AG04450 (cell line): ENCODE data around the gene PEX11G. TPM values are rescaled to one million over a fixed set of nuclear protein-coding genes. Genes with fewer than 3 reads are reported as not detected.

ENCODE experiments used
- CTCF ChIA-PET: fragments of 300-600, 350-600 bp; formaldehyde crosslinking; extraction: SDS; loops from one replicate; lab custom pipeline; 2022; ENCODE audit warnings: antibody characterized with exemption, inconsistent platforms; lab: Charles Lee
- POLR2A ChIA-PET: fragments of 350-600 bp; formaldehyde crosslinking; extraction: SDS; loops from one replicate; lab custom pipeline; 2021; ENCODE audit warnings: antibody characterized with exemption, inconsistent platforms; lab: Yijun Ruan, JAX
- DNase-seq: peaks from one replicate; pipeline ENCODE4 v3.0.0-alpha.2; 2011; ENCODE audit warnings: low read depth, low spot score
- H3K27ac ChIP-seq: one replicate; pipeline ENCODE4 v1.5.1; 2012; ENCODE audit warnings: low read depth, low read length, control low read depth
- H3K27me3 ChIP-seq: one replicate; pipeline ENCODE4 v1.6.0; 2012; ENCODE audit warnings: low read length; ENCODE audit not compliant: control insufficient read depth, insufficient read depth
- H3K4me3 ChIP-seq: 2 replicates; pipeline ENCODE4 v1.5.1; 2011; ENCODE audit warnings: mild to moderate bottlenecking, low read depth, low read length, control low read depth
- H3K9me3 ChIP-seq: 2 replicates; pipeline ENCODE4 v1.5.1; 2012; ENCODE audit warnings: low read length; ENCODE audit not compliant: control insufficient read depth, insufficient read depth
- CTCF ChIP-seq: IDR thresholded peaks from 2 replicates; pipeline ENCODE4 v1.5.1; 2011; ENCODE audit warnings: low read depth, low read length, control low read depth, inconsistent platforms
- polyA plus RNA-seq: library from polyadenylated mRNA; depleted of rRNA; stranded (reverse); fragments of >200 nt; gene quantifications from 2 replicates; pipeline ENCODE4 v1.2.3, GENCODE V29; 2011

The PEX11G gene
- polyA plus RNA-seq, 1 experiment: 0.60 TPM

- no peak for TF ChIP-seq CTCF
- ChIA-PET POLR2A (interaction anchor here (0.5 to 2.5 kb wide), 5 partner anchors 10 to 118 kb away, joined by 3 to 6 read pairs (median 3); no protein-coding TSS in a partner anchor), CTCF (no interaction called here)
- H3K27me3 ChIP-seq: no peaks in the 10 kb centered on the region
- no peak overlapping the region for H3K27ac ChIP-seq
- no peaks in the 10 kb centered on the region; the same call in 1 of the 2 replicates for H3K9me3 ChIP-seq
- no peak for DNase-seq
- H3K4me3 ChIP-seq: peak overlapping the region; percentile 75
Measured at GRCh38 chr19:7516333-7516732, 27.5 kb upstream of the PEX11G start.

- no peaks in the 10 kb centered on the region; the same call in 1 of the 2 replicates for H3K9me3 ChIP-seq
- H3K4me3 ChIP-seq: peak within 1 kb of the TSS; percentile 75
- ChIA-PET CTCF (no interaction called here), POLR2A (interaction anchor here (0.5 to 2.5 kb wide), 6 partner anchors 10 to 161 kb away, joined by 3 to 6 read pairs (median 4); no protein-coding TSS in a partner anchor)
- no peak for DNase-seq
- peak within 1 kb of the TSS; percentile 57 for H3K27ac ChIP-seq
- TF ChIP-seq CTCF: no peak
- no peaks in the 10 kb centered on the region for H3K27me3 ChIP-seq
Measured at GRCh38 chr19:7515645-7516151, 26.9 kb upstream of the PEX11G start, which contains the start of gene ZNF358. Gene ZNF358 (plus strand): TSS chr19:7516103. CDS start chr19:7519243, 3,140 bp downstream.

- Histone ChIP-seq H3K27ac (peak overlapping the region; percentile 57), H3K4me3 (peak overlapping the region; percentile 67), H3K27me3 (no peaks in the 10 kb centered on the region), H3K9me3 (no peaks in the 10 kb centered on the region; the same call in 1 of the 2 replicates)
- ChIA-PET CTCF (no interaction called here), POLR2A (interaction anchor here (0.5 to 2.5 kb wide), 5 partner anchors 9 to 161 kb away, joined by 3 to 6 read pairs (median 4); no protein-coding TSS in a partner anchor)
- no peak for DNase-seq
- TF ChIP-seq CTCF: no peak
Measured at GRCh38 chr19:7515110-7515644, 26.3 kb upstream of the PEX11G start.

GRCh38 chr19:7513809-7514642, 25.2 kb upstream of the PEX11G start:
- Histone ChIP-seq H3K9me3 (no peaks in the 10 kb centered on the region; the same call in 1 of the 2 replicates), H3K4me3 (no peak overlapping the region), H3K27ac (no peak overlapping the region), H3K27me3 (no peaks in the 10 kb centered on the region)
- TF ChIP-seq CTCF: no peak
- POLR2A ChIA-PET: no interaction called here
- CTCF ChIA-PET: interaction anchor here (0.5 kb wide), 1 partner anchor 10 kb away, joined by 3 read pairs; no protein-coding TSS in a partner anchor
- DNase-seq: no peak
